ENCODE results near the gene CAVIN1.
A peak's percentile ranks its signal among the peaks of the same experiment; 100 is the strongest.
"Not testable (repeated sequence)": the region's sequence is repeated elsewhere in the genome, so short reads cannot be mapped to it uniquely, and the experiment has no call there.

CAVIN1 gene

GRCh38 chr17:42422958-42423712 lies at the start of gene CAVIN1:
Gene CAVIN1, minus strand, starts transcription at chr17:42423256. Its CDS starts 159 bp downstream, at chr17:42423097.
- peak in 1 of 2 donors; percentile 35 for DNase-seq (ENCODE audit: low read depth in 2 of 2)

- DNase-seq (ENCODE audit: low read depth in 2 of 2) = no peak
Observed at GRCh38 chr17:42467889-42468288, 44.8 kb upstream of the CAVIN1 start.

GRCh38 chr17:42463976-42464400 lies 40.9 kb upstream of the CAVIN1 start:
- no peak for DNase-seq (ENCODE audit: low read depth in 2 of 2)

GRCh38 chr17:42460371-42460770 lies 37.3 kb upstream of the CAVIN1 start:
- DNase-seq (ENCODE audit: low read depth in 2 of 2) = no peak

GRCh38 chr17:42459801-42460281 lies 36.8 kb upstream of the CAVIN1 start:
- no peak for DNase-seq (ENCODE audit: low read depth in 2 of 2)

GRCh38 chr17:42459256-42459800 lies 36.3 kb upstream of the CAVIN1 start:
- DNase-seq (ENCODE audit: low read depth in 2 of 2) = peak in 1 of 2 donors; percentile 8

GRCh38 chr17:42458497-42459255 lies 35.6 kb upstream of the CAVIN1 start, which contains the start of gene ATP6V0A1:
Gene ATP6V0A1, plus strand, starts transcription at chr17:42458878. Its CDS starts 2,017 bp downstream, at chr17:42460895.
- peak; percentile 88 to 90 for DNase-seq (ENCODE audit: low read depth in 2 of 2)

- DNase-seq (ENCODE audit: low read depth in 2 of 2) = no peak
Observed at GRCh38 chr17:42457107-42457792, 34.2 kb upstream of the CAVIN1 start.

GRCh38 chr17:42456223-42457106 lies 33.4 kb upstream of the CAVIN1 start:
- no peak for DNase-seq (ENCODE audit: low read depth in 2 of 2)

- DNase-seq (ENCODE audit: low read depth in 2 of 2) = not testable (repeated sequence)
Observed at GRCh38 chr17:42454987-42455386, 31.9 kb upstream of the CAVIN1 start.

GRCh38 chr17:42453439-42453838 lies 30.4 kb upstream of the CAVIN1 start:
- no peak for DNase-seq (ENCODE audit: low read depth in 2 of 2)

- not testable (repeated sequence) for DNase-seq (ENCODE audit: low read depth in 2 of 2)
Observed at GRCh38 chr17:42451270-42451669, 28.2 kb upstream of the CAVIN1 start.

GRCh38 chr17:42449838-42450237 lies 26.8 kb upstream of the CAVIN1 start:
- not testable (repeated sequence) for DNase-seq (ENCODE audit: low read depth in 2 of 2)

GRCh38 chr17:42449176-42449575 lies 26.1 kb upstream of the CAVIN1 start:
- DNase-seq (ENCODE audit: low read depth in 2 of 2) = not testable (repeated sequence)

GRCh38 chr17:42442196-42442565 lies 19.1 kb upstream of the CAVIN1 start:
- DNase-seq (ENCODE audit: low read depth in 2 of 2) = no peak

- DNase-seq (ENCODE audit: low read depth in 2 of 2) = no peak
Observed at GRCh38 chr17:42441371-42442195, 18.5 kb upstream of the CAVIN1 start.

GRCh38 chr17:42438600-42439567 lies 15.8 kb upstream of the CAVIN1 start:
- peak in 1 of 2 donors; percentile 35 for DNase-seq (ENCODE audit: low read depth in 2 of 2)

- DNase-seq (ENCODE audit: low read depth in 2 of 2) = no peak
Observed at GRCh38 chr17:42436391-42436790, 13.3 kb upstream of the CAVIN1 start.

GRCh38 chr17:42431758-42432161 lies 8.7 kb upstream of the CAVIN1 start:
- DNase-seq (ENCODE audit: low read depth in 2 of 2) = no peak
